AG20443 (cell line): Measurements from ENCODE around the gene VTCN1.
"Not testable (repeated sequence)": the region's sequence is repeated elsewhere in the genome, so short reads cannot be mapped to it uniquely, and the experiment has no call there.

Source experiments
- DNase-seq: peaks from one replicate; pipeline ENCODE4 v3.0.0; 2012; ENCODE audit warnings: low spot score, mixed read lengths

Gene VTCN1

GRCh38 chr1:117123274-117123673 is 87.5 kb downstream of the VTCN1 start:
- no peak for DNase-seq

GRCh38 chr1:117122330-117123025 is 88.2 kb downstream of the VTCN1 start:
- no peak for DNase-seq

GRCh38 chr1:117121589-117122329 is 89.0 kb downstream of the VTCN1 start, which contains the start of gene TRIM45:
TSS of gene TRIM45 (minus strand) at chr1:117121749. CDS start at chr1:117121201, 548 bp downstream.
- peak; percentile 96 for DNase-seq

GRCh38 chr1:117120774-117121588 is 89.7 kb downstream of the VTCN1 start:
- no peak for DNase-seq

- not testable (repeated sequence) for DNase-seq
Measured at GRCh38 chr1:117119144-117119543, 91.6 kb downstream of the VTCN1 start.

- no peak for DNase-seq
Measured at GRCh38 chr1:117118137-117118536, 92.6 kb downstream of the VTCN1 start.

- DNase-seq = no peak
Measured at GRCh38 chr1:117117697-117118096, 93.0 kb downstream of the VTCN1 start.

GRCh38 chr1:117116784-117117130 is 94.0 kb downstream of the VTCN1 start:
- no peak for DNase-seq

- no peak for DNase-seq
Measured at GRCh38 chr1:117116090-117116783, 94.5 kb downstream of the VTCN1 start.

- DNase-seq = no peak
Measured at GRCh38 chr1:117114877-117115276, 95.8 kb downstream of the VTCN1 start.

- no peak for DNase-seq
Measured at GRCh38 chr1:117113199-117113598, 97.5 kb downstream of the VTCN1 start.

GRCh38 chr1:117112047-117112717 is 98.5 kb downstream of the VTCN1 start:
- DNase-seq = no peak

GRCh38 chr1:117110774-117111173 is 100.0 kb downstream of the VTCN1 start:
- no peak for DNase-seq

GRCh38 chr1:117107364-117107763 is 103.4 kb downstream of the VTCN1 start:
- no peak for DNase-seq

GRCh38 chr1:117106478-117106877 is 104.2 kb downstream of the VTCN1 start:
- no peak for DNase-seq

GRCh38 chr1:117105722-117106121 is 105.0 kb downstream of the VTCN1 start:
- no peak for DNase-seq

- DNase-seq = peak; percentile 17
Measured at GRCh38 chr1:117104986-117105385, 105.7 kb downstream of the VTCN1 start.

GRCh38 chr1:117101858-117102257 is 108.9 kb downstream of the VTCN1 start:
- not testable (repeated sequence) for DNase-seq

- no peak for DNase-seq
Measured at GRCh38 chr1:117101334-117101733, 109.4 kb downstream of the VTCN1 start.

- DNase-seq = no peak
Measured at GRCh38 chr1:117098287-117098890, 112.3 kb downstream of the VTCN1 start.

GRCh38 chr1:117097443-117097842 is 113.3 kb downstream of the VTCN1 start:
- DNase-seq = no peak
